Urinary bladder (tissue), 4 donors: Measurements from ENCODE around the gene PDE11A. TPM values are rescaled to one million over a fixed set of nuclear protein-coding genes. Genes with fewer than 3 reads are reported as not detected.
"Not testable (repeated sequence)": the region's sequence is repeated elsewhere in the genome, so short reads cannot be mapped to it uniquely, and the experiment has no call there.

Experiments
- DNase-seq: peaks from one replicate; pipeline ENCODE4 v3.0.0-alpha.2; 2015; ENCODE audit errors: extremely low spot score
- H3K27ac ChIP-seq: one replicate; pipeline ENCODE4 v1.5.1; 2013; ENCODE audit warnings: low read depth, mild to moderate bottlenecking, moderate library complexity
- H3K36me3 ChIP-seq: one replicate; pipeline ENCODE4 v1.6.1; 2013; ENCODE audit warnings: mild to moderate bottlenecking, moderate library complexity; ENCODE audit not compliant: insufficient read depth
- H3K4me1 ChIP-seq: one replicate; pipeline ENCODE4 v1.6.1; 2013; ENCODE audit warnings: mild to moderate bottlenecking, moderate library complexity; ENCODE audit not compliant: insufficient read depth
- H3K4me3 ChIP-seq: one replicate; pipeline ENCODE4 v1.5.1; 2013; ENCODE audit warnings: low read depth, low read length
- WGBS: extraction: QIAGEN DNeasy Blood & Tissue Kit; methylation state at CpG from one replicate; pipeline ENCODE4 v1.1.7; 2013; 5-methylcytosine and 5-hydroxymethylcytosine counted together
- polyA plus RNA-seq: library from polyadenylated mRNA; stranded (reverse); fragments of 200-250 nt; gene quantifications from one replicate; pipeline ENCODE4 v1.2.3, GENCODE V29; 2013
- total RNA-seq: library from RNA; depleted of rRNA; stranded (reverse); fragments of >200 nt; gene quantifications from one replicate; pipeline ENCODE4 v1.2.3, GENCODE V29; 2014
- donor health status: healthy with polysubstance abuse.
- donor health status: healthy.

Gene PDE11A
- total and polyA plus RNA-seq, 2 donors: 0.11 to 1.3 TPM

- 87% methylated on average over 3 of the region's 3 CpGs for WGBS
- Histone ChIP-seq H3K27ac (no peak overlapping the region), H3K36me3 (no peaks in the 10 kb centered on the region), H3K4me1 (no peaks in the 10 kb centered on the region), H3K4me3 (no peak overlapping the region)
- no peak for DNase-seq
Observed at GRCh38 chr2:178101321-178102079, 28.9 kb upstream of the PDE11A start.

DNA sequence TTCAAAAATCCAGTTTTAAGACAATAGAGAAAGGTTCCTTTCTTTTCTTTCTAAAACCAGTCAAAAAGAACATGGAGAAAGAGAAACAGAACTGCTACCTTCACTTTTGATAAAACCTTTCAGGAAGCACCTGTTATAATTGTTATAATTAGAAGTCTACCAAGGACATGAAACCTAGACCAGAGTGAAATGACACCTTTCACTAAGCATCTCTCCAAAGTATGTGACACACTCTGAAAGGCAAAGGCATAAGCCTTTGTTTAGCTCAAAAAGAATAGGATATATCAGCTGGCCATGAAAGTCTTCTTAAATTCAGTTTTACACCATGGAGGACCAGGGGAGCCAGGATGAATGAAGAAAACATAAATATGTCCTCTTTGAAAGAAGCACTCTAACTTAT lies 20.9 kb upstream of the PDE11A start:
- Histone ChIP-seq H3K4me3 (no peak overlapping the region), H3K27ac (no peak overlapping the region), H3K36me3 (peaks cover 2% of the 10 kb centered on the region), H3K4me1 (no peaks in the 10 kb centered on the region)
- no peak for DNase-seq

- H3K4me1 ChIP-seq: no peaks in the 10 kb centered on the region
- DNase-seq: no peak
- WGBS: 39% methylated on average over 6 of the region's 6 CpGs
- H3K36me3 ChIP-seq: peaks cover 2% of the 10 kb centered on the region
- H3K4me3 ChIP-seq: no peak overlapping the region
- no peak overlapping the region for H3K27ac ChIP-seq
Observed at GRCh38 chr2:178088774-178089270, 16.2 kb upstream of the PDE11A start.

- H3K27ac ChIP-seq: no peak overlapping the region
- DNase-seq: no peak
- no peak overlapping the region for H3K4me3 ChIP-seq
- no peaks in the 10 kb centered on the region for H3K4me1 ChIP-seq
- 76% methylated on average over 3 of the region's 3 CpGs for WGBS
- H3K36me3 ChIP-seq: no peaks in the 10 kb centered on the region
Observed at GRCh38 chr2:178084273-178084672, 11.7 kb upstream of the PDE11A start.

GRCh38 chr2:178082408-178083045 lies 9.9 kb upstream of the PDE11A start:
- H3K4me3 ChIP-seq: no peak overlapping the region
- H3K36me3 ChIP-seq: no peaks in the 10 kb centered on the region
- no peak for DNase-seq
- H3K4me1 ChIP-seq: no peaks in the 10 kb centered on the region
- WGBS: 65% methylated on average over 3 of the region's 3 CpGs
- H3K27ac ChIP-seq: no peak overlapping the region

- not testable (repeated sequence) for DNase-seq, H3K36me3 ChIP-seq, H3K4me1 ChIP-seq, H3K27ac ChIP-seq, H3K4me3 ChIP-seq
- 86% methylated on average over 3 of the region's 3 CpGs for WGBS
Observed at GRCh38 chr2:178079279-178079678, 6.7 kb upstream of the PDE11A start.

GRCh38 chr2:178076130-178076529 lies 3.6 kb upstream of the PDE11A start:
- DNase-seq: no peak
- H3K4me3 ChIP-seq: no peak overlapping the region
- H3K4me1 ChIP-seq: no peaks in the 10 kb centered on the region

GRCh38 chr2:178075006-178075326 lies 2.4 kb upstream of the PDE11A start:
- no peak for DNase-seq
- WGBS: 96% methylated on average over 1 of the region's 1 CpG
- Histone ChIP-seq H3K36me3 (no peaks in the 10 kb centered on the region), H3K27ac (no peak overlapping the region), H3K4me3 (no peak overlapping the region), H3K4me1 (no peaks in the 10 kb centered on the region)

More at GRCh38 chr2:178076130-178076529, 3.6 kb upstream of the PDE11A start:
- Histone ChIP-seq H3K27ac (no peak overlapping the region), H3K36me3 (no peaks in the 10 kb centered on the region)

DNA sequence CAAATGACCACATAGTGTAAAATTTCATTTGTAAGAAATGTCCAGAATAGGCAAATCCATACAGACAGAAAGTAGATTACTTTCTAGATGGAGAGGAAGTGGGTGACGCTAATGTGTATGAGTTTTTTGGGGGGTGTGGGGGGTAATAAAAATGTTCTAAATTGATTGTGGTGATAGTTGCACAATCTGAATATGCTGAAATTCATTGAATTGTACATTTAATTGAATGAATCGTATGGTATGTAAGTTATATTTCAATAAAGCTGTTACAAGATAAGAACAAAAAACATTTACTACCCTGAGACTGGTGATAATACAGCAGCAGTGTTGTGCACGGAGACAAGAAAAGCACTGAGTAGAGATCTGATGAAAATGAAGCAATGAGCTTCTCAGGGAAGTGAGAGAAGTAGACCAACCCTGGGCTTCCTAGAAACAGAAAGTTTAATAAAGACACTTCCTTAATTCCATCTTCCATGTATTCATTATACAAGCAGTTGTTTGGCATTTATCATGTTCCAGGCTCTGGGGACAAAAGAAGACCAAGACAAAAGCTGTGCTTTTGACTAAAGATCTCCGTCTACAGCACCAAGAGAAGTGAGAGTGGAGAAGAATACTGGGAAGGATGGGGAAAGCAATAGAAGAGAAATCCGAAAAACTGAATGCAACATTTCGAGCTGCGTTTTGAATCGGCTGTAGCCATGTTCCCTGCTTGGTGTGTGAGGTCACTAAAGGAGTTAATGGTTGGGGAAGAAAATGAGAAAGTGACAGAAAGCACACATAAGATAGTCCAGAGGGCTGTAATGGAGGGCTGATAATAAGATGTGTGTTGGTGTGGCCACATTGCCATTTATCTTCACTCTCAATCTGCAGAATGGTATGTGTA lies 1.8 kb upstream of the PDE11A start:
- WGBS: 77% methylated on average over 8 of the region's 8 CpGs

GRCh38 chr2:178072000-178072382 lies 586 bp downstream of the PDE11A start:
- H3K36me3 ChIP-seq: no peaks in the 10 kb centered on the region
- no peaks in the 10 kb centered on the region for H3K4me1 ChIP-seq
- 84% methylated on average over 11 of the region's 11 CpGs for WGBS
- DNase-seq: no peak
- no peak overlapping the region for H3K27ac ChIP-seq
- no peak overlapping the region for H3K4me3 ChIP-seq

More for the DNA sequence above, 1.8 kb upstream of the PDE11A start:
- no peaks in the 10 kb centered on the region for H3K4me1 ChIP-seq
- H3K36me3 ChIP-seq: no peaks in the 10 kb centered on the region
- H3K27ac ChIP-seq: no peak overlapping the region
- no peak for DNase-seq
- H3K4me3 ChIP-seq: no peak overlapping the region

- no peak for DNase-seq
- no peaks in the 10 kb centered on the region for H3K4me1 ChIP-seq
- H3K4me3 ChIP-seq: no peak overlapping the region
- WGBS: 42% methylated on average over 2 of the region's 2 CpGs
- no peaks in the 10 kb centered on the region for H3K36me3 ChIP-seq
- no peak overlapping the region for H3K27ac ChIP-seq
Observed at GRCh38 chr2:178070824-178071223, 1.8 kb downstream of the PDE11A start.

DNA sequence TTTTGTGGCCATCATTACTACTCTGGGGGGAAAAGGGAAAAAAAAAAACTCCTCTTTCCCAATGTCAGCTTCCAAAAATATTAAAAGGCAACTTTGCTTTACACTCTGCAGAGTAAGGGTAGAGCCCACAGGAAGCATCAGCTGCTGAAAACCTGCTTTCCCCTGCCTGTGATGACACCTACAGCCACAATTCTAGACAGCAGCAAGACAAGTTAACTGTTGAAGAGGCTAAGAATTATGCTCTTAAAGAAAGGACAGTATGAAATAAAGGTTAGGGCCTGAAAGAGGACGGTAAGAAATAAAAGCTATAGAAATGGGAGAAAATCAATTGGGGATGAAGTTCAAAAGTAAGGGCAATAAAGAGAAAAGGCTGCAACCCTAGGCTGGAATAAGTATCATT lies 3.0 kb downstream of the PDE11A start:
- WGBS: 70% methylated on average over 1 of the region's 1 CpG
- DNase-seq: no peak
- H3K4me3 ChIP-seq: no peak overlapping the region

GRCh38 chr2:178068823-178069454 lies 3.6 kb downstream of the PDE11A start:
- H3K4me1 ChIP-seq: no peaks in the 10 kb centered on the region
- no peaks in the 10 kb centered on the region for H3K36me3 ChIP-seq
- no peak overlapping the region for H3K27ac ChIP-seq
- WGBS: 90% methylated on average over 1 of the region's 1 CpG
- no peak for DNase-seq
- no peak overlapping the region for H3K4me3 ChIP-seq

More for the DNA sequence above, 3.0 kb downstream of the PDE11A start:
- Histone ChIP-seq H3K27ac (no peak overlapping the region), H3K36me3 (no peaks in the 10 kb centered on the region), H3K4me1 (no peaks in the 10 kb centered on the region)
